Raji (cell line): ENCODE results near the gene HEMK1.
A peak's percentile ranks its signal among the peaks of the same experiment; 100 is the strongest.

Experiments
- POLR2A ChIP-seq: IDR thresholded peaks from 2 replicates; pipeline ENCODE4 v1.6.1; 2011; ENCODE audit warnings: low read depth, low read length, control low read depth; ENCODE audit not compliant: insufficient read depth

Gene HEMK1

DNA sequence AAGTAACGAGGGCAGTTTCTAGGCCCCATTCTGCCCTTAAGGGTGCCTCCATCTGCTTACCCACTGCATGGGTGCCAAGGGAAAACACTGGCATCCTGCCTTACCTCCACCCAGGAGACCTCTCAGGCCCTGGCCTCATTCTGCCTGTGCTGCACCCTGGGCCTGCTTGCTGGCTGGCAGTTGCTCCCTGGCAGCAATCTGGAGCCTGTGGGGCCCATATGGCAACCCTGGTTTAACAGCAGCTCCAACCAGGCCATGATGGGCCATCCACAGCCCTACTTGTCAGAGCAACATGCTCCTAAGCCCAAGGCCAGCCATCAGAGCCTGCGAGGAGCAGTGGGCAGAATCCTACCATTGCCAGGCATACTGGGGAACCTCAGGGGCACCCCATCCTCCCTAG, 5.5 kb upstream of the HEMK1 start:
- no peak for TF ChIP-seq POLR2A

DNA sequence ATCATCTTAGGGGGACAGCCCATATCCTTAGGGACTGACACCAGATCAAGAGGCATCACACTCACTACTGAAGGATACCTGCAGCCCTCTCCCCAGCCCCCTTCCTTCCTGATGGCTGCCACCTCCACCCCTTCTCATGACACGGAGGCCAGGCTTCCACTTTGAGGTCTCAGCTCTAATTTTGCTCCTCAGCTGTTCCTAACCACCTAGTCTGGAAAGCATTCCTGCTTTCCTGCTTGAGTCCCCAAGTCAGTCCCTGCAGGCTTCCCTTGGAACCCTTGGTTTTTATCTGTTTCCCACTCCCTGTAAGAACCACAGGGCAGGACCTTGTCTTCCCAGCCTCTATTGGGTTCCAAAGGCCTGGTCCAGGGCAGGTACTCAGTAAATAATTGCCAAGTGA, 5.0 kb upstream of the HEMK1 start:
- no peak for TF ChIP-seq POLR2A

DNA sequence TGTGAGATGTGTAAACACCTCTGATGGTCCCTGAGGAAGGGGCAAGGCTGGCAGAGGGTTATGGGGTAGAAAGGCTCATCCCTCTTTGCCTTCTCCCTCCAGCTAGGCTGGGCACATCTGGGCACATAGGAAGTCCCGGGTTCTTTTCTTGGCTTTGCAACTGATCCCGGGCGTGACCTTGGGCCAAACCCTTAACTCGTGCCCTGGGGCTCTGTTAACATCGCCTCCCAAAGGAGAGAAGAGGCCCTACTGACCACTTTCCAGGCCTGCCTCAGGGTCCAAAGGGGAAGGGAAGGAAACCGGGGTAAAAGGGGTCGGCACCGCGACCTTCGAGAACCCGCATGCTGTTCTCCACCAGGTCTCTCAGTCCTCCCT, 2.3 kb upstream of the HEMK1 start:
- no peak for TF ChIP-seq POLR2A

DNA sequence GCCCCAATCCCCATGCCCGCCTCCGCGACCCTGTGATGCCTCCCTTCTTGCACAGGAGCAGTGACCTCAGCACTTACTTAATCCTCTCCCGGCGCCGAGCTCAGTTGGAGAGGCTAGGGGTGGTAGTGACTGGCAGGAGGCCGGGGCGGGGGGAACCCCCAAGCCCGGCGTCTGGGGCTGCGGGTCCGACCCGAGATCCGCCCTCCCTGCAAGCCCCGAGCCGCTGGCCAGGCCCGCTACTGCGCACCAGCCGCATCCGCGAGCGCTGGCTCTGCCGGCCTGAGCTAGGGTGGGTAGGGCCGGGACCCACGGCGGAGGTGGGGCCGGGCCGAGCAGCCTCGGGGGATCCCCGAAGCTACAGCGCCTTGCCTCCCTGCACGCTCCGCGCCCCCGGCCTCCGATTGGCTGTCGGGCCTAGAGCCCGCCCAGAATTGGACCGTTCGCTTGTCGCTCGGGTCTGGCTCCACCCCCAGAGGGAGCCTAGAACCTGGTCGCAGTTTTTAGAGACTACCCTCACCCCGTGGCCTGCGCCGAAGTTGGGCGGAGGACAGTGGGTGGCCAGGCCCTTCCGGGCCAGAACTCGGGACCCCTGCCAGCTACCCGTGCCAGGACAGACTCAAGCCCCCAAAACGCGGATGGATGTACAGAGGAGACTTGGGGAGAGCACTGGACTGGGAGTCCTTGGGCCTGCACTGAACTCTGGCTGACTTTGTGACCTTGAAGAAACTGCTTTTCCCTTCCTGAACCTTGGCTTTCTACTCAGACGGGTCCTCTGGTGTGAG, 1.7 kb upstream of the HEMK1 start, which contains the start of gene C3orf18:
TSS of gene C3orf18 (minus strand) at position 362 of the 782 bp plus-strand sequence. CDS start 2,048 bp downstream, outside the sequence.
- TF ChIP-seq POLR2A, result peak; percentile 69

DNA sequence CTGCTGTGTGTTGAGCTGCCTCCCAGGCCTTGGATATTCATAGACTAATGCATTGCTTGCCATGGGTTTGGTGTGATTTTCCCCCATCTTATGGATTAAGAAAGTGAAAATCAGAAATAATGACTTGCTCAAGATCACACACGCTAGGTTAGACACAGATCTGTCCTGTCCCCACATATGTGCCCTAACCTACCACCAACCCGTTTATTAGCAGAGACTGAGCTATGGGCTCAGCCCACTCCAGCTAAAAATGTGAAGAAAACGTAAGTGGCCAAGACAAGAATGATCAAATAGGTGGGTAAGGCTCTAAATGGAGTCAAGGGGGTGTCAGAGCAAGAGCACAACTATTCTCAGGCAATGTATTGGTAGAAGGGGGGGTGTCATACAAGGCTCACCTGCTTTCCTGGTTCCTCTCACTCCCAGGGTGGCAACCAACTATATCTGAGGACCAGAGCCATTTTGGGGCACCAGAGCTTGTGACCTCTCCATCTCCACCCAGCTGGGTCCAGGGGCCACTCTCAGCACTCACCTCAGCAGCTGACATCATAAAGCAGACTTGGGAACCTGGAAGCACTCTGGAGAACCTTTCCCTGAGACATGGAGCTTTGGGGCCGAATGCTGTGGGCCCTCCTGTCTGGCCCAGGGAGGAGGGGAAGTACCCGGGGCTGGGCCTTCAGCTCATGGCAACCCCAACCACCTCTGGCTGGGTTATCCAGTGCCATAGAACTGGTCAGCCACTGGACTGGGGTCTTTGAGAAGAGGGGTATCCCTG, 1.4 kb downstream of the HEMK1 start:
- no peak for TF ChIP-seq POLR2A

DNA sequence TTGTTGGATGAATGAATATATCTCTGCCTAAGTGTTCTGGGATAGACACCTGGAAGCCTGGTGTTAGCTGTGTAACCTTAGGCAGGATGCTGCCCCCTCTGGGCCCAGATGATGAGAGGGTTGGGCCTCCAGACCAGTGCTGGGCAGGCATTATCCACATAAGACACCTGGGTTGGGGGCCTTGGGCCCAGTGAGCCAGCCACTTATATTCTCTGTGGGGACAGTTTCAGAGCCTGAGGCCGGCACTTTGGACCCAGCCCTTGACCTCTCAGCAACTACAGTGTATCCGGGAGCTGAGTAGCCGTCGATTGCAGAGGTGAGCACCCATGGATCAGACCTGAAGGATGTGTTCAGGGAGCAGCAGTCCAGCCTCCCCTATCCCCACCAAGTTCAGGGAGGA, 2.2 kb downstream of the HEMK1 start:
- no peak for TF ChIP-seq POLR2A

DNA sequence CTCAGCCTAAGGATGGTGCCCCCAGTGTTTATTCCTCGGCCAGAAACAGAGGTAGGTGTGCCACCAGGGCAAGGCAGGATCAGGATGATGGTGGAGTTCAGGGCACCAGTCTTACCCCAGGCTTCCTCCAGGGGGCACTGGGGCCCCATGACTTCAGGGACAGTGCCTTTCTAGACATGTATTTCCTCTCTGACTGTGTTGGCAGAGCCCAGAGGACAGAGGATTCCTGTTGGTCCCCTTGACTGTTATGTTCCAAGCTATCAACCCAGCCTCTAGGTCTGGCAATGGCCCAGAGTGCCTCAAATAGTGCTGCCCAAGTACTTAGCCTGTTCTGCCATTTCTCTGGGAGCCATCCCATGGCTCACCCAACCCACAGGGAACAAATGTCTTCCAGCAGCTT, 2.8 kb downstream of the HEMK1 start:
- no peak for TF ChIP-seq POLR2A

DNA sequence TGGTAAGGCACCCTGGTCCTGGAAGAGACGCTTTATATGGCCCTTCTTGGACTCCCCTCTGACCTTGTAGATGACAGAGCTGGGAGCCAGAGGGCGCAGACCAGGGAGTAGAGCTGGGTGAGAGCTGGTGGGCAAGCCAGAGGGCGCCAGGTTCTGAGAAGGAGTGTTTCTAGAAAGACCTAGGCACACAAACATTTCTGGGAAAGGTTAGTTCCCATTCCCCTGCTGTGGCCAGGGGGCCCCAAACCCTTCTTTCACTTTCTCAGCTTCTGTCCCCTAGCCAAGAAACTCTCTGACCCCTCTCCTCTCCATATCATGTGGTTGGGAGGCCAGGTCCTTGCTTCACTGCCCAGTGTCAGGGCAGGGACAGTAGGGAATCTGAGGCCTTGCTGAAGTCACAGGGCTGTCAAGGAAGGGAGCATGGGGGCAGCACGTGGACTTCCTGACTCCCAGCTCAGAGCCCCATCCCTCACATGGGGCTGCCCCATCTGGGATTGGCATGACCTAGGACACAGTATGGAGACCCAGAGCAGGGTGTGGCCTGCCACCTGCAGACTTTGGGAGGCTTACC, 3.6 kb downstream of the HEMK1 start:
- no peak for TF ChIP-seq POLR2A

DNA sequence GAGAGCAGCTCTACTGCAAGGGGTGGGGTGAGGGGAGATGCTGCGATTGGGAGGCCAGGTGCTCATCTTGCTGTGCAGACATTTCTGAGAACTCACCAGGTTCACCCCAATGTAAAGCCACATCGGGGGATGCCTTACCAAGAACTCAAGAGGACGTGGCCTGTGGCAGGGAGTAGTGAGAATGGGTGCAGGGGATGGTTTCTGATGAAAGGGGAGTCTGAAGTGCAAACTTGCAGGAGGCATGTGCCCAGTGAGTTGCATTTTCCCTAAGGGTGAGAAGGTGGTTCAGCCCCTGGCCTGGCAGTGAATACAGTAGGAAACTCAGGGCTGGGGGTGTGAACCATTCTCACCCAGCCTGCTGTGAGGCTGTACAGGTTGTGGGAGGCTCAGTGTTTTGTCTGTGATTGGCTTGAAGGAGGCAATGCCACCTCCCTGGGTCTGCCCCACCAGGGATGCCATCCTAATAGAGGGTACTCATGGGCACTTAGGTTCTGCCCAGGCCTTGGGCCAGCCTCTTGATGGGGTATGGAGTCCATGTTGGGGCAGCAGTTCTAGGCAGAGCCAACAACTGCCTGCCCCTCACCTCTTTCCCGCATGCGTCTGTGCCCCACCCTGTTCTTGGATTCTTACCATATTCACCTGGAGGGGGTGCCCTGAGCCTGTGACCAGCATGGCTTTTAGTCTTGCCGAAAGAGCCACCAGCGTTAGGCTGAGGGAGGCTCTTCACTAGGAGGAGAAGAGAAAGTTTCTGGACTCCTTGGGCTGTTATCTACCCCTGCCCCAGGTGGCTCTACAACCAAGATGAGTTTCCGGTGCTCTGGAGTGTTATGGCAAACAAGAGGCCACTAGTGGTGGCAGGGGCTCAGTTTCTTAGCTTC, 4.5 kb downstream of the HEMK1 start:
- TF ChIP-seq POLR2A, result no peak

DNA sequence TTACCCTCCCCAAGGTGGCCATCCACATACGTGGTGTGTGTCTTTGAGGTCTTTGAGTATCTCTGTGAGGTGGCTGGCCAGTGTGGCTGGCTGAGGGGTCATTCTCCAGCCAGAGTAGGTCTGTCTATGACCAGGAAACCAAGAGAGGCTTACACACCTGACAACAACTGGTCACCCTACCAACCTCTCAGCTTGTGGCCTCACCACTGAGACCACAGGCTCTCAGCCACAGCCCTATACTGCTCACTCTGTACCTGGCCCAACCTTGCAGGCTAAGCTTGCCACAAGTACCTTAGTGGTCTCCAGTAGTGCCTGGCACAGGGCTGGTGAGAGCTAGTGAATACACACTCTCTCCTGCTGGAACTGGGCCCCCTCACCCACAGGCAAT, 5.1 kb downstream of the HEMK1 start:
- TF ChIP-seq POLR2A, result no peak

DNA sequence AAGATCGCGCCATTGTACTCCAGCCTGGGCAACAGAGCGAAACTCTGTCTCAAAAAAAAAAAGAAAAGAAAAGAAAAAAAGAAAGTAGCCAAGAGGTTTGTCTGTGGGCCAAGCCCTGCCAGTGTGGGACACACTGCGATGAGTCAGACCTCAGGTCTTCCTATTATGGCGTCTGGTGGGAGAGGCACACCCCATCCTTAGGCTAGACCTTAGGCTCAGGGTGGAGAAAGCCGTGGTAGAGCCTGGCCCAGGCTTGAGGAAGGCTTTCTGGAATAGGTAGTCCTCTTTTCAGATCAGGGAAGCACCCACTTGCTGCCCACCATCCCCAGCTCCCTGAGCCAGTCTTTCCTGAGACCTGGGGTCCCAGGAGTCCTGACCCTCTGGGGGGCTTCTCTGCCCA, 6.0 kb downstream of the HEMK1 start:
- no peak for TF ChIP-seq POLR2A

DNA sequence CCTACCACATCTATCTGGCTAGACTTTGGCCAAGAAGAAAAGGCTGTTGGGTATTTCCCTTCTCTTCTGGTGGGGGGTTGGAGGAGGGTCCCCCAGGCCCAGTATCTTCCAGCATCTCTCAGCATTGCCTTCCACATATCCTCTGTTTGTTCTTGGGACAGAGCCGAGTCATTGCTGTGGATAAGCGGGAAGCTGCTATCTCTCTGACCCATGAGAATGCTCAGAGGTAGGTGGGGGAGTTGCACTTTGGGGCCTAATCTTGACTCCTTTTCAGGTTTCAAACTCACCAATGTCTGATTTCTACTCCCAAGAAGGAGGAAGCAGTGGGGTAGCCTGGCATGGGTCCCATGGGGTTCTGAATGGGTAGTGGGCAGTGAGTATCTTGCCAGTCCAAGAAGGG, 8.0 kb downstream of the HEMK1 start:
- TF ChIP-seq POLR2A, result no peak

DNA sequence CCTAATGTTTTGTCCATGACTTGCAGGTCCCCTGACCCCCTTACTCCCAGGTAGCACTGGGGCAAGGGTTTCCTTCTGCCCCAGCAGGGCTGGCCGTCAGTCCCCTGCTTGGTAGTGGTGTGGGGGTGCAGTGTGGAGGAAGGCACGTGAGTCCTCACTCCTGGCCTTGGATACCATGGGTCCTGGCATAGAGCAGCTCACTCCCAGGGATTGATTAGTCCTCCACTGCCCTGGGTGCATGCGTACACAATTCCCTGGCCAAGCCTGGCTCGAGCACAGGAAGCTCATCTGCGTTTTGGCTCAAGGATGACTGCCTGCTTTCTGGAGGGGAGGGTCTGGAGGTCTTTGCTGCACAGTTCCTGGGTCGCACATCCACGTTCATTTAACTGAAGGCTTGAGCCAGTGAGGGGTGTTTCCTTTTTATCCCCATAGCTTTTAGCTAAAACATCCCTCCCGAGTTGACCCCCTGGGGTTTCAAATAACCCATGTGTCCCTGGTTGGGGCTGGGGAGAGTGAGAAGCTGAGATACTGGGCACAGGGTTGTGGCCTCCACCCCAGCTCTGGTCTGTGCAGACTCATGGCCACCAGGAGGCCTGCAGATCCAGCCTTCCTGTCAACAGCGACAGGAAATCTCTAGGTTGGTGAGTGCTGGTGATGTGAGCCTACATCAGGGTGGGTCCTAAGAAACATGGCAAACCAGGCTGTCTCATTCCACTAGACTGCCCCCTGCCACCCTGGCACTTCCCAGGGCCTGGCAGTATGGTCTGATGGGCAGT, 11.5 kb downstream of the HEMK1 start:
- TF ChIP-seq POLR2A, result no peak

DNA sequence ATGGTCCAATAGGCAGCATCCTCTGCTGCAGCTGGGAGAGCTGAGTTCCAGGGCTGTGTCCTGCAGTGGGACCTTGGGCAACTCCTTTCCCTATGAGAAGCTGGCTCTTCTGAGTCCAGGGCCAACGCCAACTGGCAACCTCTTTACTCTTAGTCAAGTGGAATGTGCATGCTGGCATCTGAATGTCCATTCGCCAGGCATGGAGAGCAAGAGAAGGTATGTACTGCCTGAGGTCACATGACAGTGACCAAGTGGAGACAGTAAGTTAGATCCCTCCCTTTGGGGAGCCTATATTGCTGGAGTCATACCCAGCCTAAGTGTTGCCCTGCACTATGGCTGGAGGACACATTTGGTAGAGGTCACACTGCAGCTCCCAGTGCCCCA, 12.1 kb downstream of the HEMK1 start:
- TF ChIP-seq POLR2A, result no peak
